A549 (cell line): Measurements from ENCODE around the gene THOC2.

Experiments
- CBX8 ChIP-seq: fragments of 200-600 bp; sonication (generic); IDR thresholded peaks from 2 replicates; pipeline ENCODE4 v1.6.1; 2016
- CTCF ChIP-seq: fragments of >200 bp; sonication (Bioruptor Twin); formaldehyde crosslinking; IDR thresholded peaks from 3 replicates; pipeline ENCODE4 v1.5.1; 2016
- EHMT2 ChIP-seq: fragments of 200-600 bp; sonication (generic); IDR thresholded peaks from 2 replicates; pipeline ENCODE4 v1.6.1; 2016; ENCODE audit warnings: antibody characterized with exemption, low read depth, mild to moderate bottlenecking, moderate library complexity
- HES2 ChIP-seq: fragments of >200 bp; sonication (Bioruptor Twin); formaldehyde crosslinking; IDR thresholded peaks from 2 replicates; pipeline ENCODE4 v1.6.1; 2016
- KDM1A ChIP-seq: fragments of 200-600 bp; sonication (generic); IDR thresholded peaks from 2 replicates; pipeline ENCODE4 v1.6.1; 2016; ENCODE audit warnings: low read depth, mild to moderate bottlenecking
- MAX ChIP-seq: IDR thresholded peaks from 2 replicates; pipeline ENCODE4 v1.6.1; 2012
- MAZ ChIP-seq: fragments of 150-350 bp; IDR thresholded peaks from 2 replicates; pipeline ENCODE4 v1.6.1; 2014; ENCODE audit warnings: antibody characterized with exemption, low read depth, low read length, borderline replicate concordance
- POLR2A ChIP-seq: IDR thresholded peaks from 2 replicates; pipeline ENCODE4 v1.6.1; 2012; ENCODE audit warnings: mild to moderate bottlenecking, low read length
- REST ChIP-seq: fragments of 200-600 bp; sonication (generic); IDR thresholded peaks from 2 replicates; pipeline ENCODE4 v1.6.1; 2016; ENCODE audit warnings: antibody characterized with exemption, mild to moderate bottlenecking, moderate library complexity
- SMC3 ChIP-seq: fragments of >200 bp; sonication (Bioruptor Twin); formaldehyde crosslinking; IDR thresholded peaks from 3 replicates; pipeline ENCODE4 v1.6.1; 2018; ENCODE audit warnings: inconsistent platforms

GRCh38 chrX:123691776-123692175 lies 41.1 kb downstream of the THOC2 start:
- TF ChIP-seq MAX: no peak
- no peak for TF ChIP-seq EHMT2
- TF ChIP-seq CTCF: no peak
- TF ChIP-seq KDM1A: no peak
- no peak for TF ChIP-seq CBX8
- no peak for TF ChIP-seq POLR2A
- TF ChIP-seq MAZ: no peak
- TF ChIP-seq SMC3: no peak
- no peak for TF ChIP-seq REST
- TF ChIP-seq HES2: no peak
